Fibroblast of skin of left quadriceps (primary cell): ENCODE results near the gene RDM1.
"Not testable (repeated sequence)": the region's sequence is repeated elsewhere in the genome, so short reads cannot be mapped to it uniquely, and the experiment has no call there.

Source experiments
- DNase-seq, 2 experiments: peaks; one replicate each; pipeline ENCODE4 v3.0.0-alpha.2; 2013; ENCODE audit warnings: low read depth in 2 of 2

Gene RDM1, protein sequence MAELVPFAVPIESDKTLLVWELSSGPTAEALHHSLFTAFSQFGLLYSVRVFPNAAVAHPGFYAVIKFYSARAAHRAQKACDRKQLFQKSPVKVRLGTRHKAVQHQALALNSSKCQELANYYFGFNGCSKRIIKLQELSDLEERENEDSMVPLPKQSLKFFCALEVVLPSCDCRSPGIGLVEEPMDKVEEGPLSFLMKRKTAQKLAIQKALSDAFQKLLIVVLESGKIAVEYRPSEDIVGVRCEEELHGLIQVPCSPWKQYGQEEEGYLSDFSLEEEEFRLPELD

DNA sequence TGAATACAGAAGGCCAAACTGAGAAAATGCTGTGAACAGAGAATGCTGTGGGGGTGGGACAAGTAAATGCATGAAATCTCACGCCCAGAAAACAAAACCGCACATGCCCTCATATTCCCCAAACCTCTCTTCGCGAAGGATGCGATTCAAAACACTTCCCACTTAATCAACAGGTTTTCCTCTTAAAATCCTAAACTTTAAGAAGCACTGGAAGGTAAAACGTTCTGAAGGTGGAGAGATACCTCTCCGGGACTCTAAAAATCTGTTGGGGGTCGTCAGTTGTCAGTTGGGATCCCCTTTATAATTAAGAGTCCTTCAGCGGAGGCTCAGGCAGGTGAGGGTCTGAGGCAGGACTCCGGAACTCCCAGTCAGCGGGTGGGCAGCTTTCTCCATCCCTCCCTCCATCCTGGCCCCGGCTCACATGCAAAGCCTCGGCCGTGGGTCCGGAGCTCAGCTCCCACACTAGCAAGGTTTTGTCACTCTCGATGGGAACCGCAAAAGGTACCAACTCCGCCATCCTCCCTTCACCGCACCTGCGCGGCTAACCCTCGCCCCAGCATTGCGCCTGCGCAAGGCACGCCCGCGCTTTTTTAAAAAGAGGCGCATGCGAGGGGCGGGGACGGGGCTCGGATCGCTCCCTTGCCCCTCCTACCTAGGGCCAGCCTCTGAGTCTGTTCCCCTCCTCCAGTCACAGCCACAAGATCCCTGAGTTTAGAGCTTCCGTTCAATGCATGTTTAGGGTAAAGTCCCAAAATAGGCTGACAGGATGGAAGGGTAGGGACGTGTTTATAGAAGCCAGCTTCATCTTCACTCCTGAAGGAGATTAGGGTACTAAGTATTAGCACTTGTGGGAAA, at the start of gene RDM1:
RDM1 (minus strand) TSS at position 563 of the 855 bp plus-strand sequence; CDS start at position 517, 46 bp downstream.
- peak; percentile 15 to 21 for DNase-seq

DNA sequence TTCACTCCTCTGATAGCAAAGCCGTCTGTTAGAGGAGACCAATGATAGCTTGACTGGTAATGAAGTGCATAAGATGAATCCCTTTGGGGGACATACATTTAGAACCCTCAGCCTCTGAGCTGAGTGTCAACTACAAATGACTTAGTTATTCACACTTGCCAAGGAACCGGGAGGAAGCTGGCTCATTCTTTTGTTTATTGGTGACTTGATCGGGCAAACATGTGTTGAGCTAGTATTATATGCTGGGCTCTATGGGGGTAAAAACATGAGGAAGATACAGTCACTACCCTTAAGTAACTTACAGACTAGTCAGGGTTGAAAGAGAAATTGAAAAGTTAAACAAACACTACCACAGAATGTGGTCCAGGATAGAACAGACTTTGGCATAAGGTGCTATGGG, 47.8 kb upstream of the RDM1 start:
- no peak for DNase-seq

DNA sequence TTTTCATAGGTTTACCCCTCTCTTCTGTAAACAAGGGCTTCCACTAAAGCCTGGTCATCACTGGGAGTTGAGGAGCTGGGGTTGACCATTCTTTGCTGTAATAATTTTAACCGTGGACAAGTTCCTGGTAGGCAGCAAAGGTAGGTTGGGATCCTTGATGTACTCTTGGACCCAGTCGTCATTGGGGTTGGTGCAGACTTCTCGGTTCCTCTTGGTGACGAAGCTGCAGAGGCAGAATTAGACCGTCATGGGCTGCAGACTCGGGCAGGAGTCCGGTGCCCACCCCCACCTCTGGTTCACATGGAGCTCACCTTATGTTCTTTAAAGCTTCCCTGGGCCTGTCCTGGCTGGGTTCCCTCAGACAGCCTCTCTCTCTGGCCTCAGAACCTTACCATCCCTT, 46.9 kb upstream of the RDM1 start:
- DNase-seq: no peak

DNA sequence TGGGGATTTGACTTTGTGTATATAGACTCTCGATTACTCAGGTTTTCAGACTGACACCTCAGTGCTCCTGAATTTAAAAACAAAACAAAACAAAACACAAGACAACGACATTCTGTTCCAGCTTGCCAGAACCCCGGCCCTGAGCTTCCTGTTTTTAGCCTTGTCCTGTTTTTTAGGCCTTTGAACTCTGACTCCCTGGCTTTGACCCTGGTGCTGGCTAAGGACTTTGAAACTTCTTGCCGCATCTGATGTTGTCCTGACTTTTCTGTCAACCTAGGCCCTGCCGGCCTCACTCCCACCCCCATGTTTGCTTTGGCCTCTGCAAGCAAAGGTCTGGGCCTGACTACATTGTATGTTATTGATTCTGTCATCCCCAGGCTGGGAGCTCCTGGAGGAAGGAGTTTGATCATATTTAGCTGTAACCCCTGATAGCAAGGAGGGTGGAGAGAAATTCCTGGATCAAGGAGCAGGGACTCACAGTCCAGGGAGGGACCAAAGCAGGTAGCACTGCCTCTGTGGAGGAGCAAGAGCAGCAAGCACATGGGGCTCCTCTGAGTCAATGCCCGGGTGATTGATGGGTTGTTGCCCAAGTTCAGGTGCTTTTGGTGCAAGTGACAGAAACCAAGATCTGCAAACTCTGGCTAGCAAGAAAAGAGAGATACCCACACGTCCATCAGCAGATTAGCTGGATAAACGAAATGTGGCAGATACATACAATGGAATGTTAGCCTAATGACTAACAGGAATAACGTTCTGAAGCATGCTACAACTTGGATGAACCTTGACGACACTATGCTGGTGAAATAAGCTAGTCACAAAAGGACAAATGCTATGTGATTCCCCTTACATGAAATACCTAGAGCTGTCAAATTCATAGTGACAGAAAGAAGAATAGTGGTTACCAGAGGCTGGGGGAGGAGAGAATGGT, 43.0 kb upstream of the RDM1 start:
- no peak for DNase-seq

DNA sequence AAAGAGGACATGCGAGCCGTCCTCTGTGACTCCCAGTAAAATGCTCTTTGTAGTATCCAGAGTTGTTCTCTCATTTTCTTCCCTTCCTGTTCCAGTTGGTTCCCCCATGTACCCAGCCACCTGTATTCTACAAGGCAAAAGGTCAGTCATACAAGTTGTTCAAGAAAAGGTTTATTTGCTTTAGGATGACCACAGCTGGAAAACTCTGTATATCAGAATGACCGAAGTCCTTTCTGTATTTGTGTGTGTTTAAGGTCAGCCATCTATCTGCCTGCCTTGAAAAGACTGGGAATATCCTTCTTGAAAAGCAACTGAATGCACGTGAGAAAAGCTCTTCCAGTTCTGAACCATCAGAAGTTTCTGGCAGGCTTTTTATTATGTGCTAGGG, 42.4 kb upstream of the RDM1 start:
- no peak for DNase-seq

DNA sequence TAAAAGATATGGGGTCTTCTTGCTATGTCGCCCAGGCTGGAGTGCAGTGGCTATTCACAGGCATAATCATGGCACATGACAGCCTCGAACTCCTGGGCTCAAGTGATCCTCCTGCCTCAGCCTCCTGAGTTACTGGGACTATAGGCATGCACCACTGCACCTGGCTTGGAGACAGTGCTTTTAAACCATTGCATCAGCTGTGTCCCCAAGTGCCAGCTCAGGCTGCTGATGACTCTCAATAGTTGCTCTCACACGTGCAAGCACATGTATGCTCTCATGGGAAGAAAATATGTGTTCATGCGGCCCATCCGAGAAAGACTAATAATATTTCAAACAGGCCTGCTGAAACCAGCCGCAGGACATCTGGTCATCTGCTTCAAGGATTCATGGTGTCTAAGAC, 42.0 kb upstream of the RDM1 start:
- no peak for DNase-seq

DNA sequence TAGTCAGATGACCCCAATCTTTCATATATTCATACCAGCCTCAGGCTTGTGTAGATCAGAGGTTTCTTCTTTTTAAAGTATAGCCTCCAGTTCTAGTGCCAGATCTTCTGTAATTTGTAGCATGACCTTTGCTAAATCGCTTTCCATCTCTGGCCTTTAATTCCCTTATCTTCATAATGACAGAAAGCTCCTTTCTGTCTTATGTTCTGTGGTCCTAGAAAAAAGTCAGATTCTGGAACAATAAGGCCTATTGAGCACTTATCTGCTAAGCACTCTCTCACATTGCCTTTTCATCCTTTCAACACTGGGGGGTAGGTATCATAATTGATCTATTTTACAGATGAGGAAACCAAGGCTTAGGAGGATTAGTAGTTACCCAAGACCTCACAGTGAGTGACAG, 41.5 kb upstream of the RDM1 start:
- DNase-seq: no peak

DNA sequence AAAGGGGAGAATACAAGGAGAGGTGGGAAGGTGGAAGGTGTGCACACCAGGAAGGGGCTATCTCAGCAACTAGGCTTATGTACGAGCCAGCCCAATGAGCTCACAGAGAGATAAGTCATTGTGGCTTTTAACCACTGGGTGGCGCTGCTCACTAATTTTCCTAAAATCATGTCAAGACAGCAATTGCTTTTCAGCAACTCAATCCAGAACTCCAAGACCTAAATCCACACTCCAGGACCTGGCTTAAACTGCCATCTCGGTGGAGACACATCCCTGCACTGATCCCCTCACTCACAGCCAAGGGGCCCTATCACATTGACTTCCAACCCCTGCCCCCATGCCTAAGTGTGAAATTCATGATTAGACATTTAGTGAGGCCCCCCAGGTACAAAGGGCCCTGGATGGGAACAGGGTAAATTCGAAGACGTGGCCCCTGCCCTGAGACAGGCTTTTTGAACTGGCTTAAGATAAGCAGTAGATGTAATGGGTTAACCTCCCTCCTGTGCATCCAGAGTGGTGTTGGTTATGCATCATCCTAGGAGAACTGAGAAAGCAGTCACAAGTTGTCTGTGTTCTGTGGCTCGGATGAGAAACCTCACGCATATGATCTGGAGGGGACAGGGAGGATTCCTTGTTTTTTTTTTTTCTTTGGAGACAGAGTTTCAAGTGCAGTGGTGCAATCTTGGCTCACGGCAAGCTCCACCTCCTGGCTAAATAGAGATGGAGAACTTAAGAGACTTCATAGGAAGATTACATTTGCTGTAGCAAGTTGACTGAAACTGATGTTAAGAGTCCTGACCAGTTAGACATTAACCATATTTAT, 39.2 kb upstream of the RDM1 start:
- DNase-seq: peak; percentile 37 to 44

DNA sequence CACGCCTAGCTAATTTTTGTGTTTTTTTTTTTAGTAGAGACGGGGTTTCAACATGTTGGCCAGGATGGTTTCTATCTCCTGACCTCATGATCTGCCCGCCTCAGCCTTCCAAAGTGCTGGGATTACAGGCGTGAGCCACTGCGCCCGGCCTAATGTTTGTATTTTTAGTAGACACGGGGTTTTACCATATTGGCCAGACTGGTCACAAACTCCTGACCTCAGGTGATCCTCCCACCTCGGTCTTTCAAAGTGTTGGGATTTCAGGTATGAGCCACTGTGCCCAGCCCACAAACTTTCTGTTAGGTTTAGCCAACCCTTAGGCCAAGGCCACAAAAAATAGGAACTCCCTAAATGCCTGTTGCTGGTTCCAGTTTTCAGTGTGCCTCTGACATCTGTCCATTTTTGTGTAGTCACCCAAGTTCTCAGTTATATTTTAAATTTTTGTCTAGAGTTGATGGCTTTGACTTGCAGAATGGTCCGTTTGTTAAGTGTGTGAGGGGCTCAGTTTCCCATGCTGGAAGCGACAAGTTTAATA, 38.0 kb upstream of the RDM1 start:
- no peak for DNase-seq

DNA sequence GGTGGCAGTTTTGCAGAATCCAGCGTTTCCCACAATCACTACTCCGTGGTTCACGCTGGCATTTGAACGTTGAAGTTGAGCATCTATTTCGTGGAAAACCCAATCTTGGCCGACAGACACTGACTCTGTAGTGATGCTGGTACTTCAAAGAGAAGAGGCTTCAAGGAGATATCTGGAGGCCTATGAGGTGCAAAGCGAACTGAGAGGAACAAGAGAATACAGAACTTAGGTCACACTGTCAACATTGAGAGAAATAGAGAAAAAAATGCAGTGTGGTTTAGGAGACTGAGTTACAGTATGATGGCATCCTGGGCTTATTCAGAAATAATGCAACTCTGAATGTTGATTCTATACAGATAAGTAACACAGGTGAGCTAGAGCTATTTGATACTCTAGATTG, 34.7 kb upstream of the RDM1 start:
- no peak for DNase-seq

DNA sequence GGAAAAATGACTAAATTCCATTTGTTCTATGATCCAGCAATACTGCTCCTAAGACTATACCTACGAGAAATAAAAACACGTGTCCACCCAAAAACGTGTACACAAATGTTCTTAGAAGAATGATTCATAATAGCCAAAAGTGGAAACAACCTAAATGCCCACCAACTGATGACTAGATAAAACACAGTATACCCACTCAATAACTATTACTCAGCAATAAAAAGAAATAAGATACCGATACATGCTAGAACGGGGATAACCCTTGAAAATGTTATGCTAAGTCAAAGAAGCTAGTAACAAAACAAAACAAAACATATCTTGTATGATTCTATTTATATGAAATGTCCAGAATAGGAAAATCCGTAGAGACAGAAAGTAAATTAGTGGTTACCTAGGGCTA, 33.1 kb upstream of the RDM1 start:
- DNase-seq: no peak

DNA sequence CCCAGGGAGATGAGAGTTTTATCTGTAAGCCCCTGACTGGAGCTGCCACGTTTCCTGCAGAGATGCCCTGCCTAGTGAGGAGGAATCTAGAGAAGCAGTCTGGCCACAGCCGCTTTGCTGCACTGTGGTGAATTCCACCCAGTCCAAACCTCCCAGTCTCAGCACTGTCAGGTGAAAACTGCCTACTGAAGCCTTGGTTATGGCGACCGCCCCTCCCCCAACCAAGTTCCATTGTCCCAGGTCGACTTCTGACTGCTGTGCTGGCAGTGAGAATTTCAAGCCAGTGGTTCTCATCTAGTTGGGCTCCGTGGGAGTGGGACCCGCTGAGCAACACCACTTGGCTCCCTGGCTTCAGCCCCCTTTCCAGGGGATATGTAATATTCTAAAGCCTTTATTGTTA, 23.1 kb upstream of the RDM1 start:
- DNase-seq: no peak

DNA sequence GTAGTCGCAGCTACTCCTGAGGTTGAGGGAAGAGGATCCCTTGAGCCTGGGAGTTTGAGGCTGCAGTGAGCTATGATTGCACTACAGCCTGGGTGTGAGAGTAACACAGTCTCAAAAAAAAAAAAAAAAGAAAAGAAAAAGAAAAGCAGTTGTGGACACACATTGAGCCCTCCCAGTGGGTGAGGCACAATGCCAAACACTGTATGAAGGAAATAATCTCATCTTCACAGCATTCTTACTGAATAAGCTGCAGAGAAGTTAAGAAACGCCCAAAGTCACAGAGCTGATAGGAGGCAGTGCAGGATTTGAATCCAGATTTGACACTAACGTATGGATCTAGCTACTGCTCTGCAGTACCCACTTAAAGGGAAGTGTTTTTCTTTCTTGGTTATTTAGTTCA, 18.8 kb upstream of the RDM1 start:
- no peak for DNase-seq

DNA sequence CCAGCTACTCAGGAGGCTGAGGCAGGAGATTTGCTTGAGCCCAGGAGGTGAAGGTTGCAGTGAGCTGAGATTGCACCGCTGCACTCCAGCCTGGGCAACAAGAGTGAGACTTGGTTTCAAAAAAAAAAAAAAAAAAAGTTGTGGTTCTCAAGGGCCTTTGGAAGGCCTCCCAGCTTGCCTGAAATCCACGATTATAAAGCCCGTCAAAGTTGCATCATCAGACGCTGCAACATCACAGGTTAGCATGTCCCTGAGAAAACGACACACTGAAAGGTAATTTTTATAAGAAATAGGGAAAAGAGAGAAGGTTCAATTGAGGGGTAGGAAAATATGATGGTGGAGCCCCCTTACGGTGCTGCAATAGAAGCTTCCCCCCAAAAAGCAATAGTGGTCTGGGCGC, 17.5 kb upstream of the RDM1 start:
- no peak for DNase-seq

DNA sequence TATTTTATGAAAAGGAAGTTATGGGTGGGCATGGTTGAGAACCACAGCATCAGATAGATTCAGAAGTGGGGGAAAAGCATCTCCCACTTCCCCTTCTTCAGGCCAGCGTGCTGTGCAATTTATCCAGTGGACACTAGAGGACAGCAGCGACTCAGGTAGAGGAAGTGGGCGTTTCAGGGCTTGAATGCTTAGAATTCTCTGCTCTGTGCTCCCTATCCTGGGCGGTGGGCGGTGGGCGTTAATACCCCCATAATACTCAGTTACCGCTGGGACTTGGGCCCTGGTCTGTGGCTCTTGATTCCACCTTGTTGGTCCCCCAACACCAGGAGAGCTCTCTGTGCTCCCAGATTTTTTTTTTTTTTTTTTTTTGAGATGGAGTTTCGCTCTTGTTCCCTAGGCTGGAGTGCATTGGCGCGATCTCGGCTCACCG, 16.6 kb upstream of the RDM1 start:
- DNase-seq: no peak

DNA sequence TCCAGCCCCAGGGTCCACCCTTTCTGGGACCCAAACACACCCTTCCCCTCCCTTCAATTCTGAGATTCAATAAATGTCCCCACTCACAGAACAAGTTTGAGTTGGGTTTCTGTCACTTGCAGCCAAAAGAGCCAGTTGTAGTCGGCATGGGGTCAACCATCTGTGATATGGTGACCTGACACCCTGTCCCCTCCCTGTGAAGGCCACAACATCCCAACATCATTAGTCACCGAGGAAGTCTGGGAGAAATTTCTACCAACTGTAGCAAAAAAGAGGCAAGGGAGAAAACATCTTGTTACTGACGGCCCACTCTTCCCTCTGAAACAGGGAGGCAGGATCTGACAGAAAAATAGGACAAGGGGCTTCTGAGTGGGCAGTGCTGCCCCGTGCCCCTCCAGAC, 13.6 kb upstream of the RDM1 start:
- DNase-seq: no peak

DNA sequence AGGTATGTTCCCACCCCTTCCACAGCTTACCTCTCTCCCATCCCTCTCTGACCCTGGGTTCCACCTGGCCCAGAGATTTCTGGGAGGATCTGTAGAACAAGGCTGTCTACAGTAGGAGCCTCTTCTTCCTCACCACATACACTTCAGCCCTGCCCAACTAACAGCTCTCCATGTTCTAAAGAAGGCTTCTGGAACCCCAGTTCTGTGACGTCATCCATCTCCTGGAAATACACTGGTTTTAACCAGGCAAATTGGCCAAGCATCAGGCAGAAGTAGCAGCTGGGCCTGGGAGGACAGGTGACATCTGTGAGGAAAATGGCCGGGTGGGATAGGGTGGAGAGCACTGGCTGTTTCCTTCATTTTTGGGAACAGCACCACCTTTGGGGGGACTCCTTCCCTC, 13.0 kb upstream of the RDM1 start, which contains the start of gene LYZL6:
LYZL6 (minus strand) TSS at position 177 of the 400 bp plus-strand sequence. CDS start 4,357 bp downstream, outside the sequence.
- no peak for DNase-seq

DNA sequence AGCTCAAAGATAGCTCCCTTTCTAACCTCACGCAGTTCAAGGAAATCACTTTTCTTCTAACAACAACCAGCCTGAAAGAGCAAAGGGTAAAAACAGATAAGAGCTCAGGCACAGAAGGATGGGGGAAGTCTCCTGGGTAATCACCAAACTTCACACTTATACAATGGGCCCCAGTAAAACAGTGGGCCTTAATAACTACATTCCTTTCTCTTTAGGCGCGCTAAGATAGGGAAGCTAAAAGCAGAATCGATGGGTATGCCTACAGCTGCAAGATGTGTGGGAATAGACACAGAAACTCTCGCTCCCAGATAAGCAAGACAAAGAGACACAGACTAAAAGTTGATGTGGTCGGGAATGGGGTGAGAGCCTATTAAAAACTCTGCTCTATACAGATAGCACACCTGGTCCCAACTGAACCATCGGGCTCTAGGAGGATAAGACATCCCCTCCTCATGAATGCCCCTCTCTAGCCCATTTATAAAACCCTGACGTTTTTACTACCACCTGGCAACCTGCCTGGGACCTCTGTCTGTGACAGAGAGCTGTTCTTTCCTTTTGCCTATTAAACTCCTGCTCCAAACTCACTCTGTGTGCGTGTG, 12.1 kb upstream of the RDM1 start:
- no peak for DNase-seq

DNA sequence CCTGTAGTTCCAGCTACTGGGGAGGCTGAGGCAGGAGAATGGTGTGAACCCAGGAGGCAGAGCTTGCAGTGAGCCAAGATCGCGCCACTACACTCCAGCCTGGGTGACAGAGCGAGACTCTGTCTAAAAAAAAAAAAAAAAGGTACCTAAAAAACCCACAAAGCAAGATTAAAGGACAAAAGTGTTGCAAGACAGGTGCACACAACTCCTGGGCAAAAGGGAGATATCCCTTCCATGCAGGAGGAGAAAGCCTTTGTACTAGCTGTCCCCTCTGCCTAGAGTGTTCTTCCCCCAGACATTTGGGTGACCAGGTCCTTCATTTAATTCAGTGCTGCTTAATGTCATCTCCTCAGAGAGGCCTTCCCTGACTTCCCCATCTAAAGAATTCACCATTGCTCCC, 7.9 kb upstream of the RDM1 start:
- DNase-seq: not testable (repeated sequence)

DNA sequence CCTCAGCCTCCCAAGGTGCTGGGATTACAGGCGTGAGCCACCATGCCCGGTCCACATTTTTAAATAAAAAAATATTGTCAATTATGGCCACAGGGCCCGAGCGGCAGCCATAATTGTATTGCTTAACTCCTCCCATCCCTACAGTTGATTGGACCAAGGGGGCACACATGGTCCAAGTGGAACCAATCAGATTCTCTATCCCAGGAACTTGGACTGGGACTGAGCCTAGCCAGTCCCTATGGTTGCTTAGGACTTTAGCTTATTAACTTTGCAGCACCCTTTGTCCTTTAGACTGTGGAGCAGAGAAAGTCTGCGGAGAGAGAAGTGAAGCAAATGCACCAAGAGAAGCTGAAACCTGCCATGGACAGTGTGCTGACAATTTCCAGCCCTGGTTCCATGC, 5.5 kb upstream of the RDM1 start:
- no peak for DNase-seq

DNA sequence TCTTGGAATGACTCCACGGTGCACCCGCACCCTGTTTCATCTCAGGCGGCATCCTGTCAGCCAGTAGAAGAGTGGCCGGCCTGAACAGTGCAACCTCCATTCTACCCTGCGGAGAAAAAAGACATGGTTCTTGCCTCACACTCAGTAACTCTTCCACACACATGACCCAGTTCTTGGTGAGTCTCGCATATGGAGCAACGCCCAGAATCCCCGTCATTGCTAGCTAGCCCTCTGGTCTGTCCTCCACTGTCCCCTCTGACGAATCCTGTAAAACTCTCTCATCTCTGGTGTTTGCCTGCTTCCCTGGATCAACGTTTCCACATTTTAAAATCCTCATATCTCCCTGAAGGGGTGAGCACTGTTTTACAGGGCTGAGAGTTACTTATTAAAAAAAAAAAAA, 4.2 kb upstream of the RDM1 start:
- no peak for DNase-seq
